ENCODE data around the gene PID1. TPM values are rescaled to one million over a fixed set of nuclear protein-coding genes. Genes with fewer than 3 reads are reported as not detected.
"Not testable (repeated sequence)": the region's sequence is repeated elsewhere in the genome, so short reads cannot be mapped to it uniquely, and the experiment has no call there.

The PID1 gene
- total RNA-seq, 1 experiment from 2014 or later = 63.3 TPM

DNA sequence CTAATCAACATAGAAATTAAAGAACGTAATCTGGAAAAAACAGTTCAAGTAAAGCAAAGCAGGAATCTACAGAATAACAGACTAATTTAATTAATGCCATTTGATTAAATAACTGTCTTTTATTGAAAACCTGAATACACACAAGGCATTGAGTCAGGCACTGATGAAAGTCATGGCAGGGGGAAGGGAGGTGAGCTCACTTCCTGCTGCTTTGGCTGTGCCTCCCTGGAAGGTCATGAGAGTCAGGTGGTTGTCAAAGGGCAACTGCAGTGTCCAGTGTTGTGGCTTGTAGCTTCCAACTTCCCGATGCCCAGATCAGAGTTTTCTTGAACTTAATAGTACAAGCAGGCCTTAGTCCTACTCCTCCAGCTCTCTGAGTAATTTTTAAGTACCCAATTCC lies 180.9 kb downstream of the PID1 start:
- Histone ChIP-seq H3K36me3 (peaks cover 2% of the 10 kb centered on the region; the same call in 1 of the 2 replicates), H3K9me3 (no peaks in the 10 kb centered on the region), H3K27me3 (no peaks in the 10 kb centered on the region), H3K4me3 (no peak overlapping the region)
- DNase-seq = peak; percentile 77

DNA sequence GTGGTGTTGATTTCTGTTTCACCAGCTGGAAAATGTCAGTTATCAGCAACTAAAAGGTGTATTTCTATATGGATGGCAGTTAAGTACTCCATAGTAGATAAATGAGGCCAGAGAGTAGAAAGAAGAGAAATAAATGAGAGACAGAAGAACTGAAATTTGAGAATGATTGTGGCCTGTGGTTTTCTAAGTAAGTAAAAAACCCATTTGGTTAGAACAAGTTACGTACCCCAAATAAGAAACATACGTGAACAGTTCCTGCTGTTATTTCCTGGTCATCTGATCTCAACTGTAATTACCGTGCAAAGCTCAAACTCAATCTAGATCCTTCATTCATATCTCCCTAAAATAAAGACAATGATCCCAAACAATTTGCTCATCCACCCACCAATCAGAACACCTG lies 181.3 kb downstream of the PID1 start:
- Histone ChIP-seq H3K27me3 (no peaks in the 10 kb centered on the region), H3K36me3 (peaks cover 2% of the 10 kb centered on the region; the same call in 1 of the 2 replicates), H3K4me3 (no peak overlapping the region), H3K9me3 (no peaks in the 10 kb centered on the region)
- DNase-seq = no peak

DNA sequence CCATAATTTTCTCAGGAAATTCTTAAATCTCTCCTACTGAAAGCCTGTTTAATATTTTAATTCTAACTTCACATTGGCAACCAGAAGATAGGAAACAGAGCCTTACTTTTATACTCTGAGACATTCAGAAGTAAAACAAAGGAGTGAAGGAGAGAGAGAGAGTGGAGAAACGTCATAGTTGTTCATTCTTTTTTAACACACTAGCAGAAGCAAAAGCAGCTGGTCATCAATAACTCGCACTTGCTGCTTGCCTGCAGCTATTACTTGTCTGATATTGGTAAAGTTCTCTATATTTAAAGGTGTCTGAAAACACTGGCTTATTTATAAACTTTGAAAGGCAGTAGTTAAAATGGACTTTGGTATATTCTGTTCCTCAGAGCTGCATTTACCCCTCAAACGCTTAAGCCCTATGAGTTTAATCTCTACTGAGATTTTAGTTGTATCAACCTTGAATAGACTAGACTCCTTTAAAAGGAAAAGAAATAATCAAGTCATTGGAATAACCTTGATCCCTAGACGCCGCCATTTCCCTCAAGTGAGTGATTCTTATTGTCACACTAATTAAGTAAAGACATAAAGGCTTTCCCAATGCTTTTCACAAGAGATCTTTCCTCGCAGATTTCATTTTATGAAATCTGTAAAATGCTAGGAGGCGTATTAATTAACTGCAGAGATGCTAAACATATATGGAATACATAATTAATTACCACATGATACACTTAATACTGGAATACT lies 182.0 kb downstream of the PID1 start:
- no peak overlapping the region for H3K4me3 ChIP-seq
- H3K9me3 ChIP-seq = no peaks in the 10 kb centered on the region
- no peaks in the 10 kb centered on the region for H3K27me3 ChIP-seq
- H3K36me3 ChIP-seq = peaks cover 2% of the 10 kb centered on the region; the same call in 1 of the 2 replicates
- DNase-seq = no peak

DNA sequence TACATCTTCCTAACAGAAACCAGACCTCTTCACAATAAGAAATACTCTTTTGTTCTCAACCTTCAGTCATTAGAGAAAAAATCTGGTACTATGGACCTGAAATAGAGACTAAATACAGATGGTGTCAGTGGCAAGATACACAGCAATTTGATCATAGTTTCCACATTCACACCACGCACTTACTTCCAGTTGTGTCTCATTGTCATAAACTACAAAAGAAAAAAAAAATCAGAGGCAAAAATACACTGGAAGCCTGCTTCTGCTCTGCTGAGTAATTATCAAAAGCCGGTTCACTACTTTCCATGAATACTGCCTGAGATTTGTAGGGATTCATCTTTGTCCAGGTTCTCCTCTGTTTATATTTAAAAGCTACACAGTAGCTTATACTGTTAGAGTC lies 182.6 kb downstream of the PID1 start:
- Histone ChIP-seq H3K4me3 (no peak overlapping the region), H3K9me3 (no peaks in the 10 kb centered on the region), H3K27me3 (no peaks in the 10 kb centered on the region), H3K36me3 (peaks cover 2% of the 10 kb centered on the region; the same call in 1 of the 2 replicates)
- no peak for DNase-seq

DNA sequence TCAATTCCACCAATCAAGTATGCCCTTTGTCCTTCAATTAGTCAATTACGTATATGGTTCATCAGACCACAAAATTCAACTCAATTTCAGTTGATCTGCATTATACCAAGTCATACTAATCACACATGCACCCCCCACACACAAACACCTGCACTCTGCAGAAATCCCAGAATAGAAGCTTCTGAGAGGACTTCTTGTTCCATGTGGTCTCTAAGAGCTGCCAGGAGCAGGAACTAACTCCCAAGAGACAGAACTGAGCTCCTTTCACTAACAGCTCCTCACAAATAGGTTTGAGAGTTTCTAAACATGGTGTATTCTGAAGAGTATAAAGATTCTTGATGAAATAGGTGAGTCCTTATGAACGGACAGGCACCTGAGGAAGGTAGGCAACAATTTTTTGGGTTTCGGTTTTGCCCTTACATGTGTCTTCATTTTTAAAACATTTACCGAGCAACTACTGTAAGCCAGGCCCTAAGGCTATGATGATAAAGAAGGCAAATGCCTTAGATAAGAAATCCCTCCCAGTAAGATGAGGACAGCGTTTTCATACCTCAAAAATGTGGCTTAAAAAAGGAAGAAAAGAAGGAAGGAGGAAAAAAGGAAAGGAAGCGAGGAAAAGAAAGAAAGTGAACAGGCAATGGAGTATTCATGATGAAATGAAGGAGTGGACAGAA lies 183.1 kb downstream of the PID1 start:
- H3K27me3 ChIP-seq = no peaks in the 10 kb centered on the region
- peaks cover 2% of the 10 kb centered on the region; the same call in 1 of the 2 replicates for H3K36me3 ChIP-seq
- H3K9me3 ChIP-seq = no peaks in the 10 kb centered on the region
- DNase-seq = no peak
- no peak overlapping the region for H3K4me3 ChIP-seq

DNA sequence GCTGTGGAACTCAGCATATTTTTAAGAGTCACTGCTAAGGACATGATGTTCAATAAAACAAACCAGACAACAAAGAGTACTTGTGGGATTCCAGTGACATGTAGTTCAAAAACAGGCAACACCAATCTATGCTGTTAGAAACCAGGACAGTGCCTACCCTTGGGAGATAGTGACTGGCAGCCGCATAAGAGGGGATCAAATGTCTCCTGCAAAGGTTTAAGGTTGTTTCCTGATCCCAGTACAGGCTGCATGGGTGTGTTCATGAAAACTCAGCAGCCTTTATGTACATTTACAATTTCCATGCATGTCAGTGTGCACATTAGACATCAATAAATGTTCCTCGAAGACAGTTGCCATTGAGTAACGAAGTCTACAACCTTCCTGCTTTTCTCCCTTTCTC lies 183.8 kb downstream of the PID1 start:
- H3K27me3 ChIP-seq = no peaks in the 10 kb centered on the region
- no peak for DNase-seq
- H3K9me3 ChIP-seq = no peaks in the 10 kb centered on the region
- H3K4me3 ChIP-seq = no peak overlapping the region
- H3K36me3 ChIP-seq = peaks cover 2% of the 10 kb centered on the region; the same call in 1 of the 2 replicates

DNA sequence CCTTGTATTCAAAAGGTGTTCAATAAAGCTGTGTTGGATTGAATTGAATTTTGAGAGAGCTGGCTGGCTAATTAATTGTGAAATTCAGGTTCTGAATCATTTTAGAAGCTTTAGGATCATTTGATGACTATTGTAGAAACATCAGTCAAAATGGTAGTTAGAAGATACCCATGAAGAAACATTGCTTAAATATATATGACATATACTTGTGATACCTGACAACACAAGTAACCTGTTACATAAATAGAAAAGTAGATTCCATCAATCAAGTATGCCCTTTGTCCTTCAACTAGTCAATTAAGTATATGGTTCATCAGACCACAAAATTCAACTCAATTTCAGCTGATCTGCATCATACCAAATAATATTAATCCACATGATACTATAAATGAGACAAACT lies 185.6 kb downstream of the PID1 start:
- Histone ChIP-seq H3K9me3 (no peaks in the 10 kb centered on the region), H3K36me3 (no peaks in the 10 kb centered on the region; the same call in 1 of the 2 replicates), H3K27me3 (no peaks in the 10 kb centered on the region), H3K4me3 (no peak overlapping the region)
- DNase-seq = no peak

DNA sequence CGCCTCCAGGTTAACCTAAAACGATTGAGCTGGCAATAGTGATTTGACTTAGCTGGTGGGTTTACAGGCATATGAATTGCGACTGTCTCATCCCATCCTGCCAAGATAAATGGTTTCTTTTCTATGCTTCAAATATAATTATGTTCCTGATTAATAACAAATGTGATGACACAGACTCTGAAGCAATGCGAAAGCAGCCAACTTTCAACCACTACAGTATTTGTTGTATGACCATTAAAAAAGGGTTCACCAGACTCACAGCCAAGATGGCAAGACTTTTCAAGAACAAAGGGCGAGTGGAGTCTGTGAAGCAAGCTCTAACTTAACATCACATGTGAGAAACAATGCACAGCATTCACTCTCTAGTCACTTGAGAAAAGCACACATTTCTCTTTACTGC lies 186.6 kb downstream of the PID1 start:
- no peak overlapping the region for H3K4me3 ChIP-seq
- no peaks in the 10 kb centered on the region for H3K9me3 ChIP-seq
- no peaks in the 10 kb centered on the region; the same call in 1 of the 2 replicates for H3K36me3 ChIP-seq
- H3K27me3 ChIP-seq = no peaks in the 10 kb centered on the region
- peak; percentile 18 for DNase-seq

DNA sequence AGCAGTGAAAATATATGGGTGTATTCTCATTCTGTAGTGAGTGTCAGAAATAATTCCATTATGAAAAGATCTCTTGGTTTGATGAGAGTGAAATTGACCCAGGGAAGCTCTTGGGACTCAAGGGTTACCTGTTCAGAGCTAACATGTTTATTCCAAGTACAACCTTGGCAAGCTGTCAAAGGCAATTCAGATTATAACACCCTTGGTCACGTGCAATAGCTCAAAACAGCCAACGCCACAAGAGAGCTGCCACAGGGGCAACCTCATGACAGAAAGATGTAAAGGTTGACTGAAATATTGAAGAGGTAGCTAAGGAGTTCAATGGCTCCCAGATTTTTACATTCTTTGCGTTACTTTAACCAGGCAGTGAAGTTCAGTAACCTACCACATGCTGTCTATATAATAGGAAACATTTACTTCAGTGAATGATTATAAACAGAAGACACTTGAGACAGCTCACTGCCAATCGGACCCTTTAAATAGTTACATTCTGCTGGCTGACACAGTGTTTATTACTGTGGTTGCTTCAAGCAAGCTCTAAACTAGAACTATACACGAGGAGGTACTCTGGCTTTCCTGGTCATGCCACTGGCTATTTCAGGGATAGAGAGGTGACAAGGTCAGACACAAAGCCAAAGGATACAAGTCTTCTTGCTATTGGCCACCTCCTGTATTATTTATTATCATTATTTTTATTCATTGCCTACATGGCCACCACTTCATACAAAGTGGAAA lies 187.3 kb downstream of the PID1 start:
- no peak overlapping the region for H3K4me3 ChIP-seq
- no peak for DNase-seq
- H3K36me3 ChIP-seq = no peaks in the 10 kb centered on the region; the same call in 1 of the 2 replicates
- no peaks in the 10 kb centered on the region for H3K27me3 ChIP-seq
- no peaks in the 10 kb centered on the region for H3K9me3 ChIP-seq

DNA sequence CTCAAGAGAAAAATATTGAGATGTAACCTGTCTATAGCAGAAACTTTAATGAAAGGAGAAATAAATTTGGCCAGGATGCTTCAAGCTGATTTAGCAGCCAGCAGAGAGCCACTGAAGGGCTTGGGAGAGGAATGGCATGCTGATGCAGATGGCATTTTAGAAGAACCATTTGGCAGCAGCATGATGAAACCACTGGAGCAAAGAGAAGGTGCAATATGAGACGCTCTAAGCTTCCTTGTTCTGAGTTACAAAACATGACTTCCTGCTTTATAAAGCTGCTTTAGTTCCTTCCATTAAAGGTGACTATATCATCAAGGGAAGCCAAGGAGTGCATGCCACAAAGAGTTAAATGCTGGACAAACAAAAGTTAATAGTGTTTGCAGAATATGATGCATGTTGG lies 189.7 kb downstream of the PID1 start:
- Histone ChIP-seq H3K4me3 (no peak overlapping the region), H3K9me3 (0 out of 2 replicates have a peak, but pooled peaks cover 1% of the 10 kb centered on the region), H3K27me3 (no peaks in the 10 kb centered on the region), H3K36me3 (peaks cover 15% of the 10 kb centered on the region)
- DNase-seq = no peak

DNA sequence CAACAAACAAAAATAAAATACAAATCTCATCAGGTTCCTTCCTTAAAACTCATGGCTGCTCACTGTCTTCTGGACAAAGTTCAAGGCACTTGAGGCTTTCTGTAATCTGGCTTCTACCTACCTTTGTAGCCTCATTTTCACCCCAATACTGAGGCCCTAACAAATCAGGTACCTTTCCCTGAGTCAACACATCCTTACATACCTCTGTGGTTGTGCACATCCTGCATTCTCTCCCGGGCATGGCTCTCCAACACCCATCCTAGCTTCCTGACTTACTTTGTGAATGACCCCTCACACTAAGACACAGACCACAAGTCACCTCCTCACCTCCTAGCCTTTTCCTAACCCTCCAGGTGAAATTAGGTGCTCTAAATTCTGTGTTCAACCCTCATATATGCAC lies 190.9 kb downstream of the PID1 start:
- no peak overlapping the region for H3K4me3 ChIP-seq
- no peaks in the 10 kb centered on the region for H3K27me3 ChIP-seq
- peaks cover 23% of the 10 kb centered on the region for H3K36me3 ChIP-seq
- DNase-seq = no peak
- H3K9me3 ChIP-seq = 0 out of 2 replicates have a peak, but pooled peaks cover 4% of the 10 kb centered on the region

DNA sequence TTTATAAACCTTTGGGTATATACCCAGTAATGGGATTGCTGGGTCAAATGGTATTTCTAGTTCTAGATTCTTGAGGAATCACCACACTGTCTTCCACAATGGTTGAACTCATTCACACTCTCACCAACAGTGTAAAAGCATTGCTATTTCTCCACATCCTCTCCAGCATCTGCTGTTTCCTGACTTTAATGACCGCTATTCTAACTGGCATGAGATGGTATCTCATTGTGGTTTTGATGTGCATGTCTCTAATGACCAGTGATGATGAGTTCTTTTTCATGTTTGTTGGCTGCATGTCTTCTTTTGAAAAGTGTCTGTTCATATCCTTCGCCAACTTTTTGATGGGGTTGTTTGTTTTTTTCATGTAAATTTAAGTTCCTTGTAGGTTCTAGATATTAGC lies 194.2 kb downstream of the PID1 start:
- not testable (repeated sequence) for H3K4me3 ChIP-seq, H3K27me3 ChIP-seq, H3K9me3 ChIP-seq, DNase-seq
- peaks cover 23% of the 10 kb centered on the region for H3K36me3 ChIP-seq

DNA sequence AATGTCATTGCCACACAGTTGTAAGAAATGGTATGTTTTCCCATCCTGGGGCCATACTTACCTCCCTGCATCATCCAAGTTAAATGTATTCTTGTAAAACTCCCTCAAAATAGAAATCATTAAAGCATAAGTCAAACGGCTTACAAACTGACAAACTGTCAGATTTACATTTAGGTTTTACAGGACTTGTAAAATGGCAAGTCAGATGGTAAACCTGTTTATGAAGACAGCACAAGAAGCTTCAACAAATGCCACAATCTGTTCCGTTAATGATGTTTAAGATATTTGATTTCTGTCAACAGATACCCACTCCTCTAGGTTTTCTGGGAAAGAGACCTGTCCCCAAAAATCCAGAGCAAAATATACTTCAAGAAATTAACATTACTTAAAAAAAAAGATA lies 197.2 kb downstream of the PID1 start:
- Histone ChIP-seq H3K9me3 (peaks cover 4% of the 10 kb centered on the region; the same call in 1 of the 2 replicates), H3K4me3 (no peak overlapping the region), H3K36me3 (peaks cover 23% of the 10 kb centered on the region), H3K27me3 (no peaks in the 10 kb centered on the region)
- no peak for DNase-seq

DNA sequence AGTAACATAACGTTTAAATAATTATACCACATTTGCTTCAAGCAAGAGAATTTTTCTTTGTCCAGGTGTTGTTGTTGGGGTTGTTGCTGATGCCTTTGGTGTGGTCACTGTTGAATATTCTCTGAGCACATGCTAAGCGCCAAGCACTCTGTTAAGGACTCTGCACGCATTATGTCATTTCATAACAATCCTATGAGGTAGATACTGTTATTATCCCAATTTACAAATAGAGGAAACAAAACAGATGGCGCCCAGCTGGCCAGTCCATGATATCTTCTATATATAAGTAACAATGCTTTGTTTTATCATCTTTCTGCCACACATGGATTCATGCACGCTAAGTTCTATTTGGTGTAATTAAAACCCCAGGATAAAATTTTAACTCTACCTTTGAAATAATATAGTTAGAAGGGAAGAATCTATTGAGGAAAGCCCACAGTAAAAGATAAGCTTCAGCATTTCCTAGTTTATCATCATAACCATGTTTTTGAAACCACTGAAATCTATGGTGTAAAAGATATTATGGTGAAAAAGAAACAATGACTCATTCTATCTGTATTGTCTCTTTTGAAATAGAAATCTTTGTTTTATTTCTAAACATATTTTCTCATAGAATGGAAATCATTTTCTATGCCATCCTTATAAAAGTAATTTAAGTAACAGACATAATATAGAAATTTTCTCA lies 199.7 kb downstream of the PID1 start:
- Histone ChIP-seq H3K4me3 (no peak overlapping the region), H3K27me3 (no peaks in the 10 kb centered on the region), H3K36me3 (peaks cover 8% of the 10 kb centered on the region), H3K9me3 (peaks cover 2% of the 10 kb centered on the region; the same call in 1 of the 2 replicates)
- no peak for DNase-seq

DNA sequence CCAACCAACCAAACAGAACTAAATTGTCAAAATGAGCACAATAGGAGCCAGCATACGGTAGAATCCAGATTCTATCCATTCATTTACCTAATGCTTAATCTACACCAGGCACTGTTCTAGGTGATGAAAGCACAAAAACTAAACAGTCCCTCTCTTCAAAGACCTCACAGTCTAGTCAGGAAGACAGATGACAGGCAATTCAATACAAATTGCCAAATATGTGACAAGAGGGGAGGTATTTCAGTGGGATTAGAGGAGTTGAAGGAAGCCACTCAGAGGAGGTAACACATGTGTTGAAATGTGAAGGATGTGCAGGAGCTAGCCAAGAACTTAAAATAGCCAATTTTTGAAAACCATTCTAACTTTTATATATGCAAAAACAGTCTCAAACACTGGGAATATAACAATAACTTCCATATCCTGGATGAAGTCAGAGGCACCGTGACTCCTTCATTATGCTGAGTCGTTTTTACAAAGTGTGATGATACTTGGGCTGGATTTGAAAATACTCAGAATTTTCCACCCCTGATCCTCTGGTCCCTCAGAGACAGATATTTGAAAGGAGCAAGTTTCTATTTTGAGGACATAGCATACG lies 204.9 kb downstream of the PID1 start:
- peaks cover 4% of the 10 kb centered on the region for H3K36me3 ChIP-seq
- DNase-seq = no peak
- peaks cover 5% of the 10 kb centered on the region for H3K9me3 ChIP-seq
- no peaks in the 10 kb centered on the region for H3K27me3 ChIP-seq
- H3K4me3 ChIP-seq = no peak overlapping the region

DNA sequence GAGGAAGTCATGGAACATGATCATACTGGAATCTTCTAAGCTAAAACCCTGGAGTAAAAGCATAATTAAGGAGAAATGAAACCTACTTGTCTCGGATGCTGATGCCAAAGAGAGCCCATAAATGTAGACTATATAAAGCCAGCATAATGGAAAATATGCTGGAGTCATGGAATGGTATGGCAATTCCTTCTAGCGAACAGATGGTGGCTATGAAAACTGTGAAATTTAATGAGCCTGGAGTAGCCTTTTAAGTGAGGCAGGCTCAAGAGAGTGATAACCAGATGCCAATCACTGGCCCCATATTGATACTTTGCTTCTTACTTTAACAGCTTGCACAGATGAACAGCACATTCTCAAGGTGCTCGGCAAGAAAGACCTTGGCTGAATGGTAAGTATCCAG lies 206.3 kb downstream of the PID1 start:
- Histone ChIP-seq H3K27me3 (no peaks in the 10 kb centered on the region), H3K9me3 (peaks cover 5% of the 10 kb centered on the region), H3K36me3 (peaks cover 5% of the 10 kb centered on the region), H3K4me3 (no peak overlapping the region)
- no peak for DNase-seq
